GM18858 (cell line): ENCODE data around the gene HS3ST2.
"Not testable (repeated sequence)": the region's sequence is repeated elsewhere in the genome, so short reads cannot be mapped to it uniquely, and the experiment has no call there.

Experiments
- ATAC-seq: cut with Tn5 transposase; IDR thresholded peaks from one replicate; pipeline ENCODE4 v1.9.1; 2021; ENCODE audit not compliant: unreplicated experiment

HS3ST2 gene

DNA sequence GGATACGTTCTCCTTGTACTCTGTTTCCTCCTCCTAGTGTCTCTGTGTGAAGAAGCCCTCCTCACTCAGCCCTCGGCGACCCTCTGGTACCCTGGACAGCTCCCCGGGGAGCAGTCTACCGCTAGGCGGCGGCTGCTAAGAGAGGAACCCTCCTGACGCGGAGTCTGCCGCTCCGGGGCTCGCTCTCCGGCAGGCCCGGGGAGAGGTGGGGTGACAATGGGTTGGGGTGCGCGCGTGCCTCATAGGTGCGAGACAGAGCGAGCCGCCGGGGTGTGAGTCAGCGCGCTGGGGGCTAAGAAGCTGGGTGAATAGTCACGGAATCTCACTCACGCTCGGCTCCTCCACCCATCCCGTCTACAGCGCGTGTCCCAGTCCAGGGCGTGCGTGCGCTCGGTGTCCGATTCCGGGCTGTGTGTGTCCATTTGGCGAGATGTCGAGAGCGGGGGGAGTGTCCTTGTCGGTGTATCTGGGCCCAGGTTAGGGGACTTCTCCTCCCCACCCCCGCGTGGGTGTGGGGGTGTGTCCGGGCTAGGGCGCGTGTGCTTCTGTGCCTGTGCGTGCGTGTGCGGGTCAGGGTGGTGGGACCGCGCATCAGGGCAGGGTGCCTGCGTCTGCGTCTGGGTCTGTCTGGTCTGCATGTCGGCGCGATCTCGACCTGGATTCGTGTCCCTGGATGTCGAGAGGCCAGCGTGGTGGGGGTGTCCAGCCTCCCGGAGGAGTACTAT is 577 bp upstream of the HS3ST2 start:
- ATAC-seq = no peak

DNA sequence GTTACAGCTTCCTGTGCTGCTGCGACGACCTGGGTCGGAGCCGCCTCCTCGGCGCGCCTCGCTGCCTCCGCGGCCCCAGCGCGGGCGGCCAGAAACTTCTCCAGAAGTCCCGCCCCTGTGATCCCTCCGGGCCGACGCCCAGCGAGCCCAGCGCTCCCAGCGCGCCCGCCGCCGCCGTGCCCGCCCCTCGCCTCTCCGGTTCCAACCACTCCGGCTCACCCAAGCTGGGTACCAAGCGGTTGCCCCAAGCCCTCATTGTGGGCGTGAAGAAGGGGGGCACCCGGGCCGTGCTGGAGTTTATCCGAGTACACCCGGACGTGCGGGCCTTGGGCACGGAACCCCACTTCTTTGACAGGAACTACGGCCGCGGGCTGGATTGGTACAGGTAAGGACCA is 746 bp downstream of the HS3ST2 start:
- no peak for ATAC-seq

DNA sequence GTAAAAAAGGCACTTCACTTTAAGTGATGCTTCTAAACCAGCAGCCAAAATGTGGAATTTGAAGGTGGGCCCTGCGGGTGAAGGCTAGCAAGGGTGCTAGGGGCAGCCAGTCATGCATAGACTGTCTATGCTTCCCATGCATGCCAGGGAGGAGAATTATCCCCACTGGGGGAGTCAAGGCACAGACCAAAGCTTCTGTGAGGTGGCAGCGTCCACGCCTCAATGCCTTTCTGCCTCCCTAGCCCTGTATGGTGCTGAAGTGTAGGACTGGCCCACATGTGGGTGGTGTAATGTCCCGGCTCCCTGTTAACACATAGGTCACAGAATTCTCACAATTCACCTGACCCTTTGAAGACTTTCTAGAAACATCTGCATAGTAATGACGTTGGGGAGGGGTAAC is 1.9 kb downstream of the HS3ST2 start:
- no peak for ATAC-seq

DNA sequence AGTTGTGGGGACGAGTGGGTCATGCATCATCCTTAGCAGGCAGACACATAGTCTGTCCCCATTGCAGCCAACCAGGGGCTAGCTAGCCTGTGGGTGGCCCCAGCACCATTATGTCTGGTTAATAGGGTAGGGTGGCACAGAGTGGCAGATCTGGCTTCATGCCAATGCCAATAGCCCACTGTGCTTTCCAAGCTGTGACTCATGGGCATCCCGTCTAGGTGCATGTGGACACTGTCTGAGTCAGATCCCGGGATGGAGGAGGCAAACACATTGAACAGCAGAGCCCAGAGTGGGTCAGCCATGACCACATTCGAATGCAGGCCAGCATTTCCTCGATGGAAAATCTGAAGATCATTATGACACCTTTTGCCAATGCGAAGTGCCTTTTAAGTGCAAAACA is 2.5 kb downstream of the HS3ST2 start:
- no peak for ATAC-seq

DNA sequence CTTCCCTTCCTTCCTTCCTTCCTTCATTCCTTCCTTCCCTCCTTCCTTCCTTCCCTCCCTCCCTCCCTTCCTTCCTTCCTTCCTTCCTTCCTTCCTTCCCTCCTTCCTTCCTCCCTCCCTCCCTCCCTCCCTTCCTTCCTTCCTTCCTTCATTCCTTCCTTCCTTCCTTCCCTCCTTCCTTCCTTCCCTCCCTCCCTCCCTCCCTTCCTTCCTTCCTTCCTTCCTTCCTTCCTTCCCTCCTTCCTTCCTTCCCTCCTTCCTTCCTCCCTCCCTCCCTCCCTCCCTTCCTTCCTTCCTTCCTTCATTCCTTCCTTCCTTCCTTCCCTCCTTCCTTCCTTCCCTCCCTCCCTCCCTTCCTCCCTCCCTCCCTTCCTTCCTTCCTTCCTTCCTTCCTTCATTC is 4.8 kb downstream of the HS3ST2 start:
- ATAC-seq = not testable (repeated sequence)

DNA sequence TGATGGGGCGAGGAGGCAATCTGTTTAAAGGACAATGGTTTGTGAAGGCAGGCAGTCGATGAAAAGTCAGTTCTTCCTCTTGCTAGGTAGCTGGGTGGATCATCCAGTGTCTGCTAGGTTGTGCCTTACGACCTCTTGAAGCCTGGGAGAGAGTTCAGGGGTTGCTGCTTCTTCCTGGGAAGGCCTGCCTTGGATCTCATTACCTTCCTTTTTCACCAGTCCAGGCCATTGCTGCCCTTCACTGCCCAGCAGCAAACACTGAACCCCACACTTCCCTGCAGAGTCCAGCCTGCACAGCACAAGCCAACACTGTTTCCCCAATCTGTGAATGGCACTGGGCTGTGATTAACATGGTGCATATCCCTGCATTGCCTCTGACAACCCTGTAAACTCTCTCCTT is 24.7 kb downstream of the HS3ST2 start:
- no peak for ATAC-seq

DNA sequence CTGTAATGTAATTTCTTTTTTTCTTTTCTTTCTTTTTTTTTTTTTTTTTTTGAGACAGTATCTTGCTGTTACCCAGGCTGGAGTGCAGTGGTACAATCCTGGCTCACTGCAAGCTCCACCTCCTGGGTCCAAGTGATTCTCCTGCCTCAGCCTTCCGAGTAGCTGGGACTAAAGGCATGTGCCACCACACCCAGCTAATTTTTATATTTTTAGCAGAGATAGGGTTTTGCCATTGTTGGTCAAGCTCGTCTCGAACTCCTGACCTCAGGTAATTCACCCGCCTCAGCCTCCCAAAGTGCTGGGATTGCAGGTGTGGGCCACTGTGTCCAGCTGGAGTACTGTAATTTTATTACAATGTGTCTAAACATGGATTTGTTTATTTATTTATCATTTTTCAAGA is 28.1 kb downstream of the HS3ST2 start:
- not testable (repeated sequence) for ATAC-seq

DNA sequence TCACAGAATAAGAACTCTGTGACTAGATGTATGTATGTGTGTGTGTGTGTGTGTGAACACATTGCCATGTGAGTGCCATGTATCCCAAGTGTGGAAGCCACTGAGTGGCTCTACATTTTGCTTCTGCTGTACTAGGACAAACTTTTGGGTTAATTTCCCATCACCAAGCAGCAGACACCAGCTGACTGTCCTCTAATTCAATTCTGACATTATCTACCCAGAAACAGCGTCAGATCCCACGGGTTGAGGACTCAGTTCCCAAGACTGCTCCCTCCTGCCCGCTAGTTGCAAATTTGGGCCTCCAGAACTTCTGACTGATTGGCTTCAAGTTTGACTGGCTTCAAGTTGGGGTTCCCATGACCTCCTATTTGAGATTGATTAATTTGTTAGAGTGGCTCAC is 29.2 kb downstream of the HS3ST2 start:
- ATAC-seq = no peak

DNA sequence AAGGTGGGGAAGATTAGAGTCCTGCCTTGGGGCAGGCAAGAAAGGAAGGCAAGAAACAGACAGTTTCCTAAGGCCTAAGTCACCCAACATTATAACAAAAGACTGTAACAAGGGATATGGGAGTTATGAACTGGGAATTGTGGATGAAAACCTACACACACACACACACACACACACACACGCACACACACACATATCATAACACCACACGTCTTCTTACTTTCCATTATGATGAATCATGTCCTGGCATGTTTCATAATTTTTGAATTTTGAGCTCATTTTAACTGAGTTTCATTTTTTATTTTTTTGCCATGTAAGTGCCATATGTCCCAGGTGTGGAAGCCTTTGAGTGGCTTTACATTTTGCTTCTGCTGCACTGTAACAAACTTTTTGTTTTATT is 29.9 kb downstream of the HS3ST2 start:
- no peak for ATAC-seq

DNA sequence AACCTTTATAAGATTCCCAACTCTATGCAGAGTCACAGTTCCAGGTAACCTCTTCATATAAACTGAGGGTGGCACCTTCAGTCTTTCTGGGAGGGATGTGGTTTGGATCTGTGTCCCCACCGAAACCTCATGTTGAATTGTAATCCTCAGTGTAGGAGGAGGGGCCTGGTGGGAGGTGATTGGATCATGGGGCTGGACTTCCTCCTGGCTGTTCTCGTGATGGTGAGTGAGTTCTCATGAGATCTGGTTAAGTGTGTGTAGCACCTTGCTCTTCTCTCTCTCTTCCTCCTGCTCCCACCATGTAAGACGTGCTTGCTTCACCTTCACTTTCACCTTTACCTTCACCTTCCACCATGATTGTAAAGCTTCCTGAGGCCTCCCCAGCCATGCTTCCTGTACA is 30.5 kb downstream of the HS3ST2 start:
- ATAC-seq = no peak

DNA sequence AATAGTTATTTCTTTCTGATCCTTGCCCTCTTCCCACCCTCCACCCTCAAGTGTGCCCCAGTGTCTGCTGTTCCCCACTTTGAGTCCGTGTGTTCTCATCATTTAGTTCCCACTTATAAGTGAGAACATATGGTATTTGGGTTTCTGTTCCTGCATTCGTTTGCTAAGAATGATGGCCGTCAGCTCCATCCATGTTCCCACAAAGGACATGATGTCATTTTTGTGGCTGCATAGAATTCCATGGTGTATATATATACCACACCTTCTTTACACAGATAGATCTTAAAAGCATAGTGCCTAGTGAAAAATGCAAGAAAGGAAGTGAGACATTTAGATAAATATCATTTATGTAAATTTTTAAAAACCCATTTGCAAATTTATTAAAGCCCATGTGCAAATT is 33.1 kb downstream of the HS3ST2 start:
- no peak for ATAC-seq

DNA sequence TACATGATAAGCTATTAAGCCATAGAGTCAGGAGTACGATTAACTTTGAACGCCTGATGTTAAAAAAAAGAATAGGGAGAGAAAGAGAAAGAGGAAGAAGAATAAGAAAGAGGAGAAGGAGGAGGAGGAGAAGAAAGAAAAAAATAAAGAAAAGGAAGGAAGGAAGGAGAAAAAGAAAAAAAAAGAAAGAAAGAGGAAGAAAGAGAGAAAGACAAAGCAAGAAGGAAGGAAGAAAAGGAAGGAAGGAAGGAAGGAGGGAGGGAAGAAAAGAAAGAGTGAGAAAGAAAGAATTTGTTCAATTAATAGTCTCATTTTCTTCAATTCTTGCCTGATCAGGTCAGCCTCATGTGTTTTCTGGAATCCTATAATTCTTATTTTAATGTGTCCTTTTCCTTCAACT is 33.7 kb downstream of the HS3ST2 start:
- ATAC-seq = no peak

DNA sequence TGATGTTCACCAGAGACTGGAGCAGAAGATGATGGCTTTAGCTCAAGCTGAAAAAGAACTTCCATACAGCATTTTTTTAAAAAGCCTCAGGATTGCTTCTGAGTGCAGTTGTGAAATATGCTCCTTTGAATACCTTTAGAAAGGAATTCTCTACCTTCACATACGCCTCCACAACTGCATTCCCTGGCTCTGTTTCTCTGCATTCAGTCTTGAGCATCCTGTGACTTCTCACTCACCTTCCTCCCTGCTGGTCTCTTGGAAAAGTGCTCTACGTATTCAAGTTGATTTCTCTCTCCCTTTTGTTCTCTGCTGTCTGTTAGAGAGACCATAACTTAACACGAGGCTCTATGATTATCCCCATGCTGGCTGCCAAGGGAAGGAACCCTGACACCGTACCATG is 34.5 kb downstream of the HS3ST2 start:
- ATAC-seq = no peak

DNA sequence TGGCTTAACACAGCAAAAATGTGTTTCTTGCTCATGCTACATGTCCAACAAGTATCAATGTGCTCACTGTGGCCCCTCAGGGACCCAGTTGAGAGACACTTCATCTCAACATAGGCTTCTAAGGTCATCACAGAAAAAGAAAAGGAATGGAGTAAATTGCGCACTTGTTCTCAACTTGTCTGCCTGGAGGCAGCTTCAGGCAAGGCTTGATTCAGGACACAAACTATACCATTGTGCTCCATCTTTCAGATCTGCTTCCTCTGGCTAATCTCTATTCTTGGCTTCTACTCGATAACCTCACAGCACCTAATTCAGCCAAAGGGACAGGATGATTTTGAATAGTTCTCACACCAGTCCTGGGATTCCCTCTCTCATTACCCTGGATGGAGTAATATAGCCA is 35.6 kb downstream of the HS3ST2 start:
- ATAC-seq = no peak

DNA sequence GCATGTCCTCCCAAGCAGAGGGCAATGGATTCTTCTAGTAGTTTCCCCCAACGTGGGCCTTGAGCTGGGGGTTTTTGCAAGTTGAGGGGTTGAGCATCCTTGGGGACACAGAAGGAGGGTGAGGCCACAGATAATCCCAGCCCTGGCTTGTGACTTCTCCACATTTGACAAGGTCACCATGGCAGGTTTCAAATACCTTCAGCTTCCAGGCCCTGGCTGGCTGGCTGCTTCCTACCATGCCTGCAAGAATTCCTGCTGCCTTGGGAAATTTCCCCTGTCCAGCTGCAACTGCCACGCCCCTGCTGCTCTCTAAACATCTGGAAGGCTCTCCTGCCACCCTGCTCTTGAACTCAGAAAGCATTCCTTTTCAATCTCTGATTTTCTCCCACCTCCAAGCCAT is 41.3 kb downstream of the HS3ST2 start:
- ATAC-seq = no peak

DNA sequence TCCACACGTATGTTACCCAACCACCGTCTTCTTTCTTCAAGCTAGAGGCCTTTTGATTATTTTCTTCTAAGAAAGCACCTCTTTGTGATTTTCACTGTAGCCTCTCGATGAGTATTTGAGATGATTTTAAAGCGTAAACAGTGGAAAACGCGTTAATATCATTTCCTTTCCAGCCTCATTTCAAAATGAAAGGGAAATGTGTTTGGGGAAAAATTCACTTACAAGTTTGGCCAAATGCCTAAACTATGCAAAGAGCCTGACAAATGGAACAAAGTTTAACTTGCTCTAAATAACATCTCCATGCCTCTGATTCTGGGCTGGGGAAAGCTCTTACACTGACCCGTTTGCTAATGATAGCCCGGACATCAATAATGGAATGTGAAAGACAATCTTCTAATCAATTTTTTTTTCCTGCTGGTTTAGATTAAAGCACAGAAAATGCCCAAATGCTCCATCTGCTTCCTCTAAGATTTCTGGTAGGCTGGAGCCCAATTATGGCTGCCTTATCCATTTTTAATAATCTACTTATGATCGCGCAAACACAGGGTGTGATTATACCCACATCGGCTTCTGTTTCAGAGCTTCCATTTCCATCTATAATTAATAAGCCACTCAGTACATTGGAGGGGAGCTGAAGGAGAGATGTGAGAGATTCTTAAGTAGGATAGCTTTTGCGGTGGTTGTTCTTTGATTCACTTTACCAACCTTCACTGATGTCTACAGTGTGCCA is 43.5 kb downstream of the HS3ST2 start:
- ATAC-seq = no peak

DNA sequence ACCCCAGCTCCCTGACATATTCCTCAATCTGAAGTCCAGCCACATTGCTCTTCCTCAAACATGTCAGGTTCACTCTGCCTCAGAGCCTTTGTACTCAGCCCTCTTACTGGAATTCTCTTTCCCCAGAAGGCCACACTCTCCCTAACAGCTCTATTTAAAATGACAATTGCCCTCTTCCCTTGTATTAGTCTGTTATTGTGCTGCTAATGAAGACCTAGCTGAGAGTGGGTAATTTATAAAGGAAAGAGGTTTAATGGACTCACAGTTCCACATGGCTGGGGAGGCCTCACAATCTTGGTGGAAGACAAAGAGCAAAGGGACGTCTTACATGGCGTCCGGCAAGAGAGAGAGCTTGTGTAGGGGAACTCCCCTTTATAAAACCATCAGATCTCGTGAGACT is 46.0 kb downstream of the HS3ST2 start:
- no peak for ATAC-seq

DNA sequence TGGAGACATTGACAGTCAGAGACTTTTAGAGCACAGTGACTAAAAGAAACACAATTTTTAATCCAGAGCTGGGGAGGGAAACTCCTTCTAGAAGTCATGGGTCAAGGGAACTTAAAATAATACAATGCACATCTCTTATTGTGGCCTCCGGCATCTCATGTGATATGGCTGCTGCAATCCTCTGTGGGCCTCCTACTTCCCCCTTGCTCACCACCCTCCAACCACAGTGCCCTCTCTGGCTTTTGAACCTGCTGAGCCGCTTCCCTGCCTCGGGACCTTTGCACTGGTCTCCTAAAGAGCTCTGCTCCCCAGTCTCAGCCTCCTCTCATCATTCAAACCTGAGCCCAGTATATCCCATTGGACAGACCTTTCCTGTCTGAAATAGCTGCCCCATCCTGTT is 47.6 kb downstream of the HS3ST2 start:
- no peak for ATAC-seq

DNA sequence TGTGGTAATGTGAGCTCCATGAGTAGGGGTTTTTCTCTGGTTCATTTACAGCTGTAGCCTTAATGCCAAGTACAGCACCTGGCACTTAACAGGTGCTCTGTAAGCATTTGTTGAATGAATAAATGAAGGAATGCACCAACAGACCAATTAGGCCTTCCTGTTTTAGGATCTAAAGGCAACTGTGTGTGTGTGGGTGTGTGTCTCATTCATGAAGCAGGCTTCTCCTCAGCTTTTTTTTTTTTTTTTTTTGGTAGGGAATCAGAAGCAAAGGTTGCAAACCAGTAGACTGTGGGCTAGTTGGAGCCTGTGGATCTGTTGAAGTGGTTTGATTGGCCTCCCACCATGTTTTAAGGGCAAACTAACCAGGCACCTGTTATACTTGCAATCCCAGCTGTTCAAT is 48.1 kb downstream of the HS3ST2 start:
- ATAC-seq = no peak

DNA sequence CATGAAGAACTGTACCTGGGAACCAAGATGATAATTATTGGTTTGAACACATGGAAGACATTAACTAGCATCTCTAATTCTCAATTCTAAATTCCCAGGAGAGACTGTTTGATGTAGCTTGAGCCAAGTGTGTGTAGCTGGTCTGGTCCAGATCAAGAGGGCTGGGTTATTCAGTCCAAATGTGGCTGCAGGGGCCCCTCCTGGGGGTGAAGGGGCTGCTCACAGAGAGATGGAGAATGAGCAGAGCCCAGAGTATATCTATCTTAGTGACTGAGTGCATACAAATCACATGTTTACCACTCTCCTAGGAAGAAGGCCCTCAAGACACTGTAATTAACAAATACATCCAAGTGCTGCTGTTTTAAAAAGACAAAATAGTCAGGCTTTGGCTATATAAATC is 50.4 kb downstream of the HS3ST2 start:
- no peak for ATAC-seq

DNA sequence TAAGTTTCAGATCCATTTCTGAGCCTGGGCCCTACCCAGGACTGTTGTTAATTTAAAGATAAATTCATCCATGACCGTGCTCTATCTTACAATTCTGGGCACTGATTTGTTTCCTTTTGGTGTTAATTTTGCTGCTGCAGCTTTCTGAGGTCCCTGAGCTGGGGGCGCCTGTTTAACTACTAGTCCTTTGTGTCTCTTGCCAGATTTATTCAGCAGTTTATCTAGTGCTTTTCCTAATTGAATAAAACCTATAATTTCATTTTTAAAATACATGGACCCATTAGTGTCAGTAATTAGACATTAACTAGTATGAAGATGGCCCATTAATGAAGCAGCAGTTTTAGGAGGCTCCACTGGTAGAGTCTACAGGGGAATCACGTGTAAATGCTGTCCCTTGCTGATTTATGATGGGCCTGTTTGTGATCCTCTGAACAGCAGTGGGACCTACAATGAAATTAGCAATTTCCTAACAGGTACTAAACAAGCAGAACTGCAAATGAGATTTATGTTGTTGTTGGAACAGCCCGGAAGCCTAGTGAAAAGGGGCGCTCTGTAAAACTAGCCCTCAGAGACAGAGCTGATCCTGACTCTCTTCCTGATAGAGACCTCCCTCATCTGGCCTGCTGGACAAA is 54.7 kb downstream of the HS3ST2 start:
- ATAC-seq = no peak

DNA sequence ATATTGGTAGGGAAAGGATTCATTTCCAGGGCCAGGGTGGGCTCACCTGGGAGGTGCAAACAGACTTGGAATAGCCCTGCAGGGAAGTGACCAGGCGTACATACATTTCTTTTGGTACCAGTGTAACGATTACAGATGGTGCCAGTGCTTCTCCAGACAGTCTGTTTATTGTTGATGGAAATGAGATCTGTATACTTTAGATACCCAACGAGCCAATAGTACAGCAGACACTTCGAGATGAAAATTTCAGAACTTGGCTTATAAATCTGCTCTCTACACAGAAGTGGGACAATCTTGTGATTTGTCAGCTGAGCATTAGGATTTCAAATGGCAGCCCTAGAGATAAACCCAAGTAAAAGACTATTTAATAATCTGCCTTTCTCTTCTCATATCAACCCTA is 57.9 kb downstream of the HS3ST2 start:
- ATAC-seq = no peak
